Hepatocyte (in vitro differentiated cells): ENCODE measurements around the gene KNTC1.

Experiments used
- CTCF ChIP-seq: fragments of 200-600 bp; sonication (generic); IDR thresholded peaks from 2 replicates; pipeline ENCODE4 v1.5.1; 2016; ENCODE audit warnings: antibody characterized with exemption, mild to moderate bottlenecking; ENCODE audit not compliant: poor library complexity
- EZH2 ChIP-seq: fragments of 200-600 bp; sonication (generic); IDR thresholded peaks from 2 replicates; pipeline ENCODE4 v1.6.1; 2016; ENCODE audit warnings: antibody characterized with exemption, mild to moderate bottlenecking, borderline replicate concordance
- EZH2phosphoT487 ChIP-seq: fragments of 200-600 bp; sonication (generic); IDR thresholded peaks from one replicate; pipeline ENCODE4 v1.6.1; 2018; ENCODE audit warnings: antibody characterized with exemption, mild to moderate bottlenecking, low read depth, moderate library complexity; ENCODE audit not compliant: unreplicated experiment, severe bottlenecking

- no peak for TF ChIP-seq CTCF
- no peak for TF ChIP-seq EZH2
- TF ChIP-seq EZH2phosphoT487 = no peak
Observed at GRCh38 chr12:122528582-122528981, 1.5 kb downstream of the KNTC1 start.
